HG03108 (cell line): ENCODE measurements around the gene BMP4.

Experiments
- ATAC-seq: cut with Tn5 transposase; IDR thresholded peaks from one replicate; pipeline ENCODE4 v1.9.1; 2021; ENCODE audit warnings: moderate library complexity; ENCODE audit not compliant: unreplicated experiment

The BMP4 gene

DNA sequence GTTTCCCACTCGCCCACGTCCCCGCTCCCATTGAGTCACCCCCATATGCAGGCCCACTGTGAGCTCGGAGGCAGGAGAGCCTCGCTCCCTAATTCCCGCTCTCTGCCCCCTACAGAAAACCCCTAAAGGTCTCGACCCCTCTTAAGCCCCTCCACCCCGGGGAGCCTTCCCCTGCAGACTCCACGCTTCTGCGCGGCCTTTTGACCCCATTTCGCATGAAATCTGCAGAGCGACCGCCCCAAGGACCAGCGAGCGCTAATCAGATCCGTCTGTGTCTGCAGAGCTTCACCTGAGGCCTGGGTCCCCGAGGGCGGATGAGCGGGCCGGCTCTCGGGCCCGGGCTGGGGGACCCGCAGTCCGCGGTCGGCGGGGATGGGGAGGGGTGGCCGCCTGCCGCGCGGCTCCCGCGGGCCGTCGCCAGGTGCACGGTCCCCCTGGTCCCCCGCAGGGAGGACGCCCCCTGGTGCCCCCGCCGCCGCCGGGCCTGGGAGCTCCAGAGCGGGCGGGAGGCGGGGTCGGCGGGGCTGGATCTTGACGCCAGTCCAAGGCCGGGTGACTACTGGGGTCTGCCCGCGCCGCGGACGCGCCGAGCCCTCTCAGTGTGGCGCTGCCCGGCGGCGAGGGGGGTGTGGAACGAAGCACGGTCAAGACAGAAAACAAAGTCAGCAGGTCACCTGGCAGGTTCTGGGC lies 10.1 kb downstream of the BMP4 start:
- ATAC-seq = no peak

DNA sequence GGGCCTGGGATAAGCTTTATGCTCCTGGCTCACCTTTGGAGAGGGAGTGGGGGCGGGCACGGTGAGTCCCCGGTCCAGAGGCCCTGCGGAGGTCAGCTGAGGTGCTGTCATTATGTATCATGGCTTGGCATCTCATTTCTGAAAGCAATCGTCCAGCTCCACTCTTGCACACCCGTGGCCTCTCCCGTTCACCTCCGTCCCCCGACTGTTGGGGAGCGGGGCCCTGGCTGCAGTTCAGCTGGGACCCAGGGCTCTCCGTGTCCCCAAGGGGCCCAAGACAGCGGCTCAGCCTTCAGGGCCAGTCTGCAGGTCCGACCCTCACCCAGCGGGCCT lies 10.6 kb downstream of the BMP4 start:
- ATAC-seq = no peak

DNA sequence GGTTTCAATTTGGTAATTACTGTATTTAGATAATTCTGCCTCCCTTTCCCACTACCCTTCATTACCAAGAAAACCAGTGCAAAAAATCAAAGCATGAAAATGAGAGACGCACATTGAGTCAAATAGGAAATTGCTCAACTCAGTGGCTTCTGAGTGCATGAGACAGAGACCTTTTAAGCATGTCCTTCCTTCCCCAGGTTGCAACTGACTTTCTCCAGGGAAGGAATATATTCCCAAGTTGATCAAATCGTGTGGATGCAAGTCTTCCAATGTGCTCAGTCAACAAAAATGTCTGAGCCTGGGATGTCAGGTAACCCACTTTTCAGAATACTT lies 12.9 kb downstream of the BMP4 start:
- ATAC-seq = no peak

- no peak for ATAC-seq
These were observed 13.5 kb downstream of the BMP4 start for GRCh38 chr14:53942970-53943750.

DNA sequence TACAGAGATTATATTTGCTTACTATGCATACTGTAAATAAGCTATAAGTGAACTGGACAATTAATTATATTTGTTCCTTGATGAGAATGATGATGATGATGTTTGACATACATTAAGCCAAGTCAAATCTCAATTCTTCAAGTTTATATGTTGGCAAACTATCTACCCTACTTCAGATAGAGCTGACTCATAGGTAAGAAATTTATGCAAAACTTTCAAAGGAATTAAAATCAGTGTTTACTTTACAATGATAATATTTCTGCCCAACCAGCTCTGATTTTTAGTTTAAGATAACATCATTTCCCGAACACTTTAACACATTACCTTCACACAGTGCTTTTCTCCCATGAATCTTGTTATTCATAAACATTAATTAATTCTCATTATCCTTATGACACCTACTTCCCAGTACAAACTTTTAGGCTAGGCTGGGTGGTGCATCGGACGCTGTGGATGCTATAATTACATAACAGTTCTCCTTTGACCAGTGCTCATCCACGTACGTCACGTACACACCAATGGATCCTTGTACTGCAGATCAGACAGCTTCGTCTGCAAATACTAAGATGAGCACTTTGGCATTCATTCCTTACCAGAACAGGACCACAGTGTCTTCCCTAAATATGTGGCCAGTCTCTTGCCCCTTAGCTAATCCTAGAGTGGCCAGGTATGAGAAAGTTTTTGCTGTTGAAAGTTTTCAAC lies 18.3 kb downstream of the BMP4 start:
- no peak for ATAC-seq

DNA sequence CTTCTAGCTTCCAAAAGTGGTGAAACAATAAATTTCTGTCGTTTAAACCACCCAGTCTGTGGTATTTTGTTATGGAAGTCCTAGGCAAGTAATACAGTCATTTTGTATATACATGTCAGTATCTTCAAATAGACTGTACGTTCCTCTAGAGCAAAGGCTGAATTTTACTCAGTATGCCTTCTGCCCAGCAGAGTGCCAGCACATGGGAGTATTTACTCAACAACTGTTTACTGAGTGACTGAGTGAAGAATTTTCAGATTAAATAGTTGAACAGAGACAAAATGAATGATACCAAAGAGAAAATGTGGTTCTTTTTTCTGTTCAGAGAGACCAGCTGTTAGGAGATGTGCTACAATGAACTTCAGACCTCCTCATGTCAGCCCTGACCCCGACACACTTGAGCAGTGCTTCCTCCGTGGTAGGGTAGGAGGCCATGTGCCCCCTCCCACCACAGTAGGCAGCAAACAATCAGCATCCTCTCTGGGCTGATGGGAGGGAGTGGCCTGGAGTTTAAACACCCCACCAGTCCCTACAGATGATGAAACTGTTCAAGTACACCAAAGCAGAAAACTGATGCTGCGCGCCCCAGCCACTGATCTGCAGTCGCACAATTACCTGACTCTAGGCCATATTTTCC lies 21.7 kb downstream of the BMP4 start:
- no peak for ATAC-seq

GRCh38 chr14:53932966-53933365 lies 23.7 kb downstream of the BMP4 start:
- no peak for ATAC-seq

DNA sequence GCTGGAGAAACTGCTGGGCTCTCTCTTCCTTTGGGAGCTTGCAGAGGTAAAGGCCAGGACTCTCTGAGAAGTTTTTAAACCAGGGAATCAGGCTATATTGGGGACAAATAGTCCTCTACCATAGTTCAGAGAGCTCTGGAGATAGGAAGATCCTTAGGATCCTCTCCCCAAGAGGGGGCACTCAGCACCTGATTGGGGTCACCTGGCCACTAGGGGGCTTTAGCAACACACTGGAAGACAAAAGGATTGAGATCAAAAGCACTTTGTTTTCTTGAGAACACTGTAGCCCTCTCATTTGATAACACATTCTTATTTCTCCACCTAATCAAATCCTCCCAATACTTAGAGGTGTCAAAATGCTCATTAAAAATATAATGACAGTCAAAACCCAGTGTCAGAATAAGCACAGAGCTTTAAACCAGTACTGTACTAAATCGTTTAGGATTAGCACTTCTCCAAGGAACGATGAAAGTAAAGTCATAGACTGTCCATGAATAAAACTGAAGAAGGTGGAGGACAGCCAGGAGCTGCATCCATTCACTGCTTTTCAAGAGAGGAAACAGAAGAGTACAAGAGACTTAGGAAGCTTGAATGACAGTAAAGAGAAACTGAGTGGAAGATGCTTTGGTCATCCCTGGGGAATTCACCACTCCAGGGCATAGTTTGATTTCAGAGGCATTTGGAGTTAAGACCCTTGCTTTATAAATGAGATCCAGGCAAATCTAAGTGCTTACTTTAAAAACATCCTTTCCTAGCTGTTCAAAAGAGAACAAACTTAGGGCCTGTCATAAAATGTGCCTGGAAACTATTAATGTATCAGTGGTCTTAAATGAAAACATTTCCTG lies 26.5 kb downstream of the BMP4 start:
- ATAC-seq = no peak

DNA sequence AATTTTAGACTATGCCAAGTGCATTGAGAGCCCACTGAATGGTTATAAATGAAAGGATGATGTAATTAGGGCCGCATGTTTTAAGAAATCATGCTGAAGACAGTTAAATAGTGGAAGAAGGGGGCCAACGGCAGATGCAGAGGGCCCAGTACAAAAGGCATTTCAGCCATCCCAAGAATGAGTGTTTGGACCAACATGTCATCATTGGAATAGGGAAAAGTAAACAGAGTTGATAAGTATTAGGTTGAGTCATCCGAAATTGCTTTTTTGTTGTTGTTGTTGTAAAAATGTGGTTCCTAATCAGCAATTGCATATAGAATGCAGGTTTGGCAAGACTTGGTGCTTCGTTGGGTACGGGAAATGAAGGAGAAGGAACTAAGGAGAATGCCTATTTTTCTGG lies 29.5 kb downstream of the BMP4 start:
- ATAC-seq = no peak

GRCh38 chr14:53925201-53925766 lies 31.3 kb downstream of the BMP4 start:
- ATAC-seq = no peak

- no peak for ATAC-seq
These were observed 31.9 kb downstream of the BMP4 start for GRCh38 chr14:53924753-53925152.

DNA sequence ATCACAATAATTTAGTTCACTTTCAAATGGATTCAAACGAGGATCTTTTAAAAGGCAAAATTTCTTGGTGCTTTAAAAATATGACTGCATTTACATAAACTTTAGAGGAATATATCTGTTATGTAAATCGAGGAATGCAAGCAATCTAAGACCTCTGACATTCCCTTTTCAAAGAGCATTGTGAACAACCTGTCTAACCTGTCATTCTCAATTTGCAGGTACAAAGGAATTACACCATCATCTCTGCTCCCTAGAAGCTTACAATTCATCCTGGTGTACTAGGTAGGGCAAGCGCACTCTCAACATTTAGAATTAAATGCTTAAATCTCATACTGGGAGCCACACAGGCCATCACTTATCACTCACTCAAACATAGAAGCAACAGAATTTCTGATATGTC lies 35.6 kb downstream of the BMP4 start:
- no peak for ATAC-seq

DNA sequence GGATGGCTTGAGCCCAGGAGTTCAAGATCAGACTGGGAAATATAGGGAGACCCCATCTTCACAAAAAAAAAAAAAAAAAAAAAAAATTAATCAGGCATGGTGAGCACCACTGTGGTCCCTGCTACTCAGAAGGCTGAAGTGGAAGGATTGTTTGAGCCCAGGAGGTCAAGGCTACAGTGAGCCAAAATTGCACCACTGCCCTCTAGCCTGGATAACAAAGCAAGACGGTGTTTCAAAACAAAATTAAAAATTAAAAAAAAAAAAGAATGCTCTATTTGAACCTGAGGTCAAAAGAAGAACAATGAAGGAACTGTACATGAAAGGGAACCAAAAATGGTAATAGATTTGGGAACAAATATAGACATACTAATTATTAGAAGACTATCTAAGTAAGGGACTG lies 40.4 kb downstream of the BMP4 start:
- ATAC-seq = no peak

- ATAC-seq = no peak
These were observed 41.1 kb downstream of the BMP4 start for GRCh38 chr14:53915364-53916014.

GRCh38 chr14:53912021-53912420 lies 44.6 kb downstream of the BMP4 start:
- no peak for ATAC-seq

DNA sequence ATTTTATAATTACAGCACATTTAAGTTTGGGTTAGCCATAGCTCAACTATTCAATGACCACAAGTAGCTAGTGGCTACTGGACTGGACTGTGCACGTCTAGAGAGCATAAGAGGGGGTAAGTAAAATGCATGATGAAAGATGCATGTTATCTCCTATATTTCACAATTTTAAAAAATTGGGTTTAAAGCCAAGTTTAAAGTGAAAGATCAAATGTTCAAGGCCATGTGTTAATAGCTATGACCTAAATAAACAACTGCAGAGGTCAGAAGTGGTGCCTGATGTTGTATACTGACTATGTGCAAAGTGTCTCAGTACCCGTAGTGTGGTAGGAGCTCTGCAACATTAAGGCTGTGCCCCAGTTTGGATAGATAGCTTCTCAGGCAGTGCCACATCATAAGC lies 48.2 kb downstream of the BMP4 start:
- ATAC-seq = no peak

DNA sequence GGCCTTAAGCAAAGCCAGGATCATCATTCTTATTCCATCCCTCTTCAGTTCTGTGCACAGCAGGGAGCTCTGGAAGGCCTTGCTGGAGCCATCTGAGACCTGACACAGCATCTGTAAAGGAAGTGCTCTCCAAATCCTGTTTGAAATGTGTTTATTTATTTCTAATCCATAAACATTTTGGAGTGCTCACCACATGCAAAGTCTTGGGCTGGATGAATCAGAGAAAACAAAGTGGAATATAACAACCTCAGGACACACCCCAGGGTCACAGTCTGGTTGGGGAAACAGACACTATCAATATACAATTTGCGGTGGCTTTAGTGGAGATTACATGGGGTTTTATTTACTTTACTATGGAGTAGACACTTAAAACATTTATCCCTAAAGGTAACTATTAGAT lies 54.3 kb downstream of the BMP4 start:
- no peak for ATAC-seq

DNA sequence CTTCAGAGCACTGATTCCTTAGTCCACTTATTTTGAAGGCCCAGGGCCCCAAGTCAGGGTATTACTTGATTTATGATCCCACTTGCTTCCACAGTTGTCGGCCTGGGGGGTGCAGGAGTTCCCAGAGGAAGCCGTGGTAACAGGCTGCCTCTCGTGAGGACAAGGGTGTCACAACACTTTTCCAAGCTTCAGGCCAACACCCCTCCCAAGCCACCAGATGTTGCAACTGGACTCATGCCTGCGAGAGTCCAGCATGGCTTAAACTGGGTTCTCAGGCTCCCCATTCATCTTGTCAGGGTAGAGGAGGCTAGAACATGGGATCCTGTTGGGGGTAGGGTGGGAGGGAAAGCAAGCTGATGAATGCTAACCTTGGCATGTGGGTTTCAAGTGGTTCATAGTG lies 56.1 kb downstream of the BMP4 start:
- ATAC-seq = no peak
